AG08396 (cell line): Measurements from ENCODE around the gene SERPINA1.
A peak's percentile ranks its signal among the peaks of the same experiment; 100 is the strongest.

ENCODE experiments used
- DNase-seq: peaks from one replicate; pipeline ENCODE4 v3.0.0; 2012; ENCODE audit warnings: low spot score, mixed read lengths

Gene SERPINA1

DNA sequence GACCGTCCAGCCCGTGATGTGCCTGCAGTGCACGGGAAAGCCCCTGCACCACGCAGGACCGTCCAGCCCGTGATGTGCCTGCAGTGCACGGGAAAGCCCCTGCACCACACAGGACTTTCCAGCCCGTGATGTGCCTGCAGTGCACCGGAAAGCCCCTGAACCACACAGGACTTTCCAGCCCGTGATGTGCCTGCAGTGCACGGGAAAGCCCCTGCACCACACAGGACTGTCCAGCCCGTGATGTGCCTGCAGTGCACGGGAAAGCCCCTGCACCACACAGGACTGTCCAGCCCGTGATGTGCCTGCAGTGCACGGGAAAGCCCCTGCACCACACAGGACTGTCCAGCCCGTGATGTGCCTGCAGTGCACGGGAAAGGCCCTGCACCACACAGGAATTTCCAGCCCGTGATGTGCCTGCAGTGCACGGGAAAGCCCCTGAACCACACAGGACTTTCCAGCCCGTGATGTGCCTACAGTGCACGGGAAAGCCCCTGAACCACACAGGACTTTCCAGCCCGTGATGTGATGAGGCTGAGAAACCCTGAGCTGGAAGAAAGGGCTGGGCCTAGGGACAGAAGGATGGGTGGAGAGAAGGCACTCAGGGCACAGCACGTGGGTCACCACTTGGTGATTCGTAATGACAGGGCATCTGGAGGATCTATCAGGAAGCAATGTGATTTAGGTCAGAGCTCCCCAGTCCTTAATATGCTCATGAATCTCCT lies 42.2 kb downstream of the SERPINA1 start:
- DNase-seq: peak; percentile 36

DNA sequence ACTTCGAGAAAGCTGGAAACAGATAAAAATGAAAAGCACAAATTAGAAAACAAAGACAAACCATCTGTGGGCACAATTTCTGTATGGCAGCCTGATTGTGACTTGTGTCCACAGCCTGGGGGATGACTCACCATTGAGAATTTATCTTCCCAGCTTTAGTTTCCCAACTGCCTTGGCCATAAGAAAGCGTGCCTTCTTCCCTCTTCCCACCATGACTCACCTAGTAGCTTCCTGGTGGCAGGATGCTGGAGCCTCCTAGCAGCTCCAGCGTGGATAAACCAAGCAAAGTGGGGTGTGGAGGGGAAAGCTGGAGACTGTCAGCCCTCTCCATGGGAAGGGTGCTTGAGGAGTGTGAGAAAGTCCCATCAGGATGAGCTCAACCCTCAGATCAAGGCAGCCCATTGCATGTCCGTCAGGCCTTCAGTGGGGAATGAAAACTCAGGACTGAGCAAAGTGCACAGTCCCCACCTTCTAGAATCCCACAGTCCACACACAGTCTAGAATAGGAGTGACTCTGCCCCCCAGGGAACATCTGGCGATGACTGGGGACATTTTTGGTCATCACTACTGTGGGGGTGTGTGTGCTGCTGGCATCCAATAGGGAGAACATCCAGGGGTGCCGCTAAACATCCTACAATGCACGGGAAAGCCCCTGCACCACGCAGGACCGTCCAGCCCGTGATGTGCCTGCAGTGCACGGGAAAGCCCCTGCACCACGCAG lies 42.9 kb downstream of the SERPINA1 start:
- peak; percentile 82 for DNase-seq

DNA sequence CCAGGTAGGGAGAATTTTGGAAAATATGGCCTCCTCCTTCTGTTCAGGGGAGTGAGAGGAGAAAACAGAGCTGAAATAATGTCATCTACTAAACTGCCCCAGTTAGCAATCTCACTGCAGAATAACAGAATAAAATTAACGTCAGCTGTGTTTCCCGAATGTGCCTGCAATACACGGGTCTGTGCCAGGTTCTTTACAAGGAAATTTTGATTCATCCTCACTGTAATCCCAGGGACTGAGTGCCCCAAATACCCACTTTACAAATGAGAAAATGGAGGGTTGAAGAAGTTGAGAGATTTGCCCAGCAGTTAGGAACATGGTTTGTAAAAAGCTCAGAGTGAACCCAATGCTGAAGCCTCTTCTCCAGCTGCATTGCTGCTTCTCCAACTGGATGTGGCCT lies 44.0 kb downstream of the SERPINA1 start:
- no peak for DNase-seq

DNA sequence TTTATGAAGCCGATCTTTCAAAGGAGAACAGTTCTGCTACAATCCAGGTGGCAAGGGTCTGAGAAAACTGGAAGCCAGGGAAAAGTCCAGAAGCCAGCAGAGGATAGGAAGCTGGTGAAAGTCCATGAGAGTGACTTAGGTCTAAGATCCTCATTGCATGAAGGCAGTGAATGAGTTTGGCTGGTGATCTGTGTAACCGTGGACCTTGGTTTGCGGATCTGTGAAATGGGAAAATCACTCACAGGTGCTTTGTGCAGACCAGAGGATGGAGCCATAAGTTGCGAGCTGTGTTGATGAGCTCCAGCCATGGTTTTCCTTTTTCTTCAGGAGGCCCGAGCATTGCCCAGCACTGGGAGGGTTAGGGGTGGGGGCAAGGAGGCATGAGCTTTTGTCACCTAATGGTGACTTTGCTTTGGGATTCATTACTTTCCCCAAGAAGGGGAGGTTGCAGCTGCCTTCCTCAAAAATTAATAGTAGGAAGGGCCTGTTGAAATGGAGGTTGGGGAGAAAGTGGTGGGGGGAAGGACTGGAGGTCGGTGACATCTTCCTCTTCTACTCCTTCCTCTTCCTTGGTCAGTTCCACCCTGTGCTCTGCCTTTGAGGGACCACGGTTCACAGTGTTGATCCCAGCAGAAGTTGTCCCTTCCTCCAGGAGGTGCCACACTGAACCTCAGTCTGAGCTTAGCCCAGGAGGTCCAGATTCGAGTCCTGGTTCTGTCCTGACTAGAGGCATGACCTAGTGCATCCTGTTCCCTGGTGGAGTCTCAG lies 45.0 kb downstream of the SERPINA1 start:
- DNase-seq: no peak

DNA sequence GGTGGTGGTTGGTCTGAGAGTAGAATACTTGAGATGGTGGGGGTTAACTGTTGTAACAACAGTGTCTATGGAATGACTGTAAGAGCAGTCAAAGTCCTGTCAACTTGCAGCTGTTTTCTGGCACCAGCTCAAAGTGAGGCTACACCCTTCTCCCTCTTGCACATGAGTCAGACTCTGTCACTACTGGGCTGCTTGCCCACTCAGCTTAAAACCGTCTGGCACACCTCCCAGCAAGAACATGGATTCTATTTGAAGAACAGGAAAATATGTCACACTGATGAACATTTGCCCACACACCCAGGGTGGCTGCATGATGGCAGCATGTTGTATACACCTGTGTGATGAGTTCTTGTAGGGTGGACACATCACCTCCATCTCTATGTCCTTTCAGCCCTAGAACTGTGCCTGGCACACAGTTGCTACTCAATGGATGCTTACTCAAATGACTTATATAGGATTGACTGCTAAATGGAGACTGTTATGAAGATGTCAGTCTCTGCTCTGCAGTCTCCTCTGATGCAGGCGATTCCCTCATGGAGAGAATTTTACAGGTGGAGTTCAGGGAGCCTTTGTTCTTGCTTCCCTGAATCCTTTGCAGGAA lies 46.0 kb downstream of the SERPINA1 start:
- peak; percentile 92 for DNase-seq

DNA sequence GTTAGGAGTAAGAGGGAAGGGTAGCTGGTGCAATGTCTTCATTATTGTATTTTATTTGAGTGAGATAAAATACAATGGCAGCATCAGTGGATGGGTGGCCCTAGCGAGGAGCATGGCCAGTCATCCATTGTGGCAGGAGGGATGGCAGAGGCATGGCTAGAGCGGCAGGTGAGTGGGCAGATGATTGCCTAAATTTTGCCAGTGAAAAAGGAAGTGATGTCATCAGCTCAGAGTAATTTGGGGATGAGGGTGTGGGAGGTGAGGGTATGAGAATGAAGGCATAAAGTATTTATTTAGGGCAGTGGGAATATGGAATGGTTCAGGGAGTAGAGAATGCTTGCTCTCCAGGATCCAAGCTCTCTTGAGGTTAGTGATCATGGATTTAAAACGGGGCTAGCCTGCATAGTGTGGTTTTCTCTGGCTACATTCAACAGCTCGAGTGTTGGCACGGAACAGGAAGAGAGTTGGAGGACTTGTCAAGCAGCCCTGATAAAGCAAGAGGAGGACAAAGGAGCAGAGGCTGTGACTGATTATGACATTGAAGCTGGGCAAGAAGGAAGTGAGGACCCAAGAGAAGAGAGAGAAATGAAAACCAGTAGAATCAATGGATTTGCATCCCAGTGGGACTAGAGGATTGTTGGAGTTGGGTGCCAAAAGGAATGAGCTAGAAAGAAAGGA lies 46.6 kb downstream of the SERPINA1 start:
- DNase-seq: no peak

DNA sequence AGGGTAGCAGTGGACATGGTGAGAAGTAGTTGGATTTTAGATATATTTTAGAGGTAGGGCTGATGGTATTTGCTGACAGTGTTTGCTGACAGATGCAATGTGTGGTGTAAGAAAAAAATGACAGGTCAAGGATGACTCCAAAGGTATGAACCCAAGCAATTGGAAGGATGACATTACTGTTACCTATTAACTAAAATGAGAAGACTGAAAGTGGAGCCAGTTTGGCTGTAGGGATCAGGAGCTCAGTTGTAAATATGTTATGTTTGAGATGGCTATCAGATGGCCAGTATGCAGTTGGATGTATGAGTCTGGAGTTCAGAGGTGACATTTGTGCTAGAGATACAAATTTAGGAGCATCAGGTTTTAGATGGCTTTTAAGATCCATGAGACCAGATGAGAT lies 47.9 kb downstream of the SERPINA1 start:
- DNase-seq: no peak

DNA sequence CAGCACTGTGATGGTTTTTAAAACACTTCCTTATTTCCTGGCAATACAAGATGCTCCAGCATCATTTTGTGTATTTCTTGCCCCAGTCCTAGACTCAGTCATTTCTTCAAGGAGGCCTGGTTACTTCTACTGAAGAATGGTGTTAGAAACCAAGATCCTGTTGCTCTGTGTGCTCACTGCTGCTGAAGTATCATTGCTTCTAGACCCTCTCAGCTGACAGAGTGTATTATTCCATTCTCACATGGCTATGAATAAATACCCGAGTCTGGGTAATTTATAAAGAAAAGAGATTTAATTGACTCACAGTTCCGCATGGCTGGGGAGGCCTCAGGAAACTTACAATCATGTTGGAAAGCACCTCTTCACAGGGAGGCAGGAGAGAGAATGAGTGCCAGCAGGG lies 50.4 kb downstream of the SERPINA1 start:
- DNase-seq: no peak

DNA sequence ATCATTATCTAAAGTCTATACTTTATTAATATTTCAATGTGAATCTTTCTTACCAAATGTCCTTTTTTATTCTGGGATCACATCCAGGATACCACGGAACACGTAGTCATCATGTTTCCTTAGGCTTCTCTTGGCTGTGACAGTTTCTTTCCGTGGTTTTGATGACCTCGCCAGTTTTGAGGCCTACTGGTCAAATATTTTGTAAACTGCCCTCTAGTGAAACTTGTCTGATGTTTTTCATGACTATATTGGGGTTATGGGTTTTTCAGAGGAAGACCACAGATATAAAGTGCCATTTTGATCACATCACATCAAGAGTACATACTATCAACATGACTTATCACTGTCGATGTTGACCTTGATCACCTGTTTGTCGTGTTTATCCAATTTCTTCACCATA lies 51.1 kb downstream of the SERPINA1 start:
- no peak for DNase-seq

DNA sequence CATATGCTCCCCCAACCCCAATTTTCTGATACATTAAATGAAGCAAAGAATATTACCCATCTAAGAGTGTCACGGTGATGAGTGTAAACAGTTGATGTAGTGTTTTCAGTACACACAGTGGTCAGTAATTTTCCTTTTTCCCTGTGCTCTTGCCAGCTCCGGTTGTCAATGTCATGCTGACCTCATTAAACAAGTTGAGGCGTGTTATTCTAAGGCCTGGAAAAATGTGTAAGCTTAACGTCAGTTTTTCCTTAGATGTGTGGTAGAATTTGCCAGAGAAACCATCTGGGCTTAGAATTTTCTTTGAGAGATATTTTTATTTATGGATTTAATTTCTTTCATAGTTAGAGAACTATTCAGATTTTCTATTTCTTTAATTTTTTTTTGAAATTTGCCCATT lies 53.5 kb downstream of the SERPINA1 start:
- no peak for DNase-seq

DNA sequence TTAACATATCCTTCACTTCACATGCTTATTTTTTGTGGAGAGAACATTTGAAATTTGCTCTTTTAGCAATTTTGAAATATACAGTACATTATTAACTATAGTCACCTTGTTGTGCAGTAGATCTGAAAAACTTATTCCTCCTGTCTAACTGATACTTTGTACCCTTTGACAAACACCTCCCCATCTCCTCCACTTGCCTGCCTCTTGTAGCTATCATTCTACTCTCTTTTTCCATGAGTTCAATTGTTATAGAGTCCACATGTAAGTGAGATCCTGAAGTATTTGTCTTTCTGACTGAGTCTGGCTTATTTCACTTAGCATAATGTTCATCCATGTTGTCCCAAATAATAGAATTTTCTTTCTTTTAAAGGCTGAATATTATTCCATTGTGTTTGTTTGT lies 55.8 kb downstream of the SERPINA1 start:
- no peak for DNase-seq

DNA sequence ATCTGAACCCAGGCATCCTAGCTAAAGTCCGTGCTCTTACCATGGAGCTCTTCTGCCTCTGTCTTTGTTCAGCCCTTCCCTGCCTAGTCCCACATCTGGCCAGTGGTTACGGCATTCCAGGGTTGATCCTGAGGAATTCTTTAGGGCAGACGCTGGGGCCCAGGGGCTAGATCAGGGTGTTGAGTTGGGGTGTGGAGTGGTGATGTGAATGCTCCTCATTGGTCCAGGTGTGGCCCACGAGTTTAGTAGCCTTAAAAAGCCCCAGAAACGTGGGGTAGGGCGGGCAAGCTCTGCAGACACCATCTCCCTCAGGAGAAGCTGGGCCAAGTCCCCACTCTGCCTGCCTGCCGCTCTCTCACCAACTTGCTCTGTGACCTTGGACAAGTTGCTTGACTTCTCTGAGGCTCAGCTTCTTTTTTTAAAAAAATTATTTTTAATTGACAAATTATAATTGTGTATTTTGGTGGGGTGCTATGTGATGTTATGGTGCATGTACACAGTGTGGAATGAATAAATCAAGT lies 56.3 kb downstream of the SERPINA1 start:
- DNase-seq: no peak

DNA sequence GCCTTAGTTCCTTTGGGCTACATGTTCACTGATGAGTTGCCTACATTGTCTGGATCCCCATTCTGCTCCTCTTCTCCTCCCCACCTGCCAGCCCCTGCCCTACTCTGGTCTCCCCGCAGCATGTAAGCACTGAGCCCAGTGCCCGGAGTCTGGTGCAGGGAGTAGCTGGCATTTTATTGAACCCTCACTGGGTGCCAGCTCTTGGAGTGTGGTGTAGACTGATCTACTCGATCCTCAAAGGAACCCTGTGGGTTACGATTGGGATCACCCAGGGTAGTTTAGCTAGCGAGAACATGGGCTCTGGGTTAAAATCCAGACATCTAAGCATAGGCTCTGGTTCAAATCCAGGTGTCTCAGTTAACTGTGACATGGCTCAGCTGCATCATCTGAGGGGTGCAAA lies 56.9 kb downstream of the SERPINA1 start:
- DNase-seq: no peak

DNA sequence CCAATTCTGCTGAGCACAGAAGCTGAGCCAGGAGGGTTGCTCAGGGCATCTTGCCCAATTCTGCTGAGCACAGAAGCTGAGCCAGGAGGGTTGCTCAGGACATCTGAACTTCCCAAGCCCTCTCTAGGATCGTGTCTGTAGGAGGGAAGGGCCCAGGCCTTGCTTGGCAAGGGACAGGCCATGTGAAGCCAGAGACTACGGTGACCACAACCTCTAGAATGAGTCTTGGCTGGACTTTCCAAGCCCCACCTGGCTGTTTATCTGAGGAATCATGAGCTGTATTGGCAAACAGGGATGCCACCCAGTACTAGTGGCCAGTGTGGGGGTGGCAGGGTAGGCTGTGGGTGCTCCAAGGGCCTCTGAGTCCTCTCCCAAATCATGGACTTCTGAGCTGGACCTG lies 57.5 kb downstream of the SERPINA1 start:
- no peak for DNase-seq

DNA sequence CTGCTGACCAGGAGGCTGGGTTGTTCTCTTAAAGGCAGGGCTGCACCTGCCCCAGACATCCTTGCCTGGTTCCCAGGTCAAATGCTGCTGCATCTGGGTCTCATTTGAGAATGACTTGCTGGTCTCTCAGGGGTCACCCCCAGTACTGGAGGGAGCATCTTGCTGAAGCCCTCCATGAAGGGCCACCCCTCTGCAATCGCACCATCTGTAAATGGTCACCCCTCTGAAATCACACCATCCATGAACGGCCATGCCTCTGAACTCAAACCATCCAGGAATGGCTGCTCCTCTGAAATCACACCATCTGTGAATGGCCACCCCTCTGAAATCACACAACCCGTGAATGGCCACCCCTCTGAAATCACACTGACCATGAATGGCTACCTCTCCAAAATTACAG lies 58.0 kb downstream of the SERPINA1 start:
- no peak for DNase-seq

DNA sequence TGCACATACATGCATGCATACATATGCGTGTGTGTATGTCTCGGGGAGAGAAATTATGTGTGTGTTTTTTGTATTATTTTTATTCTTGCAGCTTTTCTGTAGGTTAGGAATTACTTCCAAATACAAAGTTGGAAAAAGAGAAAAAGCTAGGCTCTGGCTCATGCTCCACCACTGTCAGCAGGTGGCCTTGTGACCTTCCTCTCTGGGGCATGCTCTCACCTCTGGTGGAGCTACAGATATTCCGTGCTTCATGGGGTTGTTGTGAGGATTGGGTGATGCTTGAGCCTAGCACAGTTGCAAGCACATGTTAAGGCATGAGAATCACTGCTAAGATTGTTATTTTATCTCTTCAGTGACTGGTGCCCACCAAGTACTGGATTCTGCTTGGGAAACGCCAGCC lies 58.5 kb downstream of the SERPINA1 start:
- no peak for DNase-seq

DNA sequence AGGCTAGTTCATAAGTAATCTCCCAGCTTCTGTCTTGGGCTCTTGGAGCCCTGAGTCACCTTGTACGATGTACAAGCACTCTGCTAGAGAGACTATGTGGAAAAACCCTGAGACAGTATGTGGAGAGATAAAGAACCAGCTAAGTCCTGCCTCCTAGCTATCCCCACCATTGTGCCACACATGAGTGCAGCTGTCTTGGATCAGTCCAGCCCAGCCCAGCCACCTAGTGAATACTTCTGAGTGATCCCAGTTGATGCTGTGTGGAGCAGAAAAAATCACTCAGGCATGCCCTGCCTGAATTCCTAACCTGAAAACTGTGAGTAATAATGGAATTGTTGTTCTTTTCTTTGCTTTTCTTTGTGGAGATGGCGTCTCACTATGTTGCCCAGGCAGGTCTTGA lies 60.2 kb downstream of the SERPINA1 start:
- no peak for DNase-seq
